Epithelial cell of esophagus (primary cell): ENCODE measurements around the gene PTK7.

Experiments used
- DNase-seq: peaks from one replicate; pipeline ENCODE4 v3.0.0; 2010; ENCODE audit warnings: low read depth
- H3K4me3 ChIP-seq: 2 replicates; pipeline ENCODE4 v1.5.1; 2011; ENCODE audit warnings: mild to moderate bottlenecking, low read length, control low read depth
- CTCF ChIP-seq: IDR thresholded peaks from 2 replicates; pipeline ENCODE4 v1.5.1; 2011; ENCODE audit warnings: low read depth, mild to moderate bottlenecking, low read length, control low read depth, inconsistent platforms; ENCODE audit not compliant: insufficient read depth; ENCODE audit errors: missing control alignments

Gene PTK7

GRCh38 chr6:43186706-43187105 is 110.6 kb downstream of the PTK7 start:
- DNase-seq, result peak; percentile 79
- no peak for TF ChIP-seq CTCF
- peak overlapping the region; percentile 26 for H3K4me3 ChIP-seq

GRCh38 chr6:43187821-43188220 is 111.7 kb downstream of the PTK7 start:
- no peak for DNase-seq
- no peak for TF ChIP-seq CTCF
- peak overlapping the region; percentile 26 for H3K4me3 ChIP-seq

GRCh38 chr6:43188426-43188825 is 112.3 kb downstream of the PTK7 start:
- DNase-seq, result no peak
- no peak for TF ChIP-seq CTCF
- H3K4me3 ChIP-seq, result peak overlapping the region; percentile 26

- no peak overlapping the region for H3K4me3 ChIP-seq
- DNase-seq, result no peak
- no peak for TF ChIP-seq CTCF
Observed at GRCh38 chr6:43189776-43190304, 113.7 kb downstream of the PTK7 start.

GRCh38 chr6:43192911-43193310 is 116.8 kb downstream of the PTK7 start:
- no peak overlapping the region for H3K4me3 ChIP-seq
- TF ChIP-seq CTCF, result no peak
- DNase-seq, result no peak

- no peak for TF ChIP-seq CTCF
- DNase-seq, result no peak
- H3K4me3 ChIP-seq, result no peak overlapping the region
Observed at GRCh38 chr6:43193929-43194328, 117.8 kb downstream of the PTK7 start.

GRCh38 chr6:43196337-43196736 is 120.2 kb downstream of the PTK7 start:
- H3K4me3 ChIP-seq, result no peak overlapping the region
- no peak for DNase-seq
- no peak for TF ChIP-seq CTCF
